Activated naive CD8-positive, alpha-beta T cell (primary cell): ENCODE results near the gene ZNF506.
"Not testable (repeated sequence)": the region's sequence is repeated elsewhere in the genome, so short reads cannot be mapped to it uniquely, and the experiment has no call there.

Experiments used
- H3K27ac Mint-ChIP-seq: one replicate; pipeline ENCODE4 v1.8.0; 2021; ENCODE audit warnings: mixed read lengths
- H3K27me3 Mint-ChIP-seq: one replicate; pipeline ENCODE4 v1.8.0; 2021; ENCODE audit warnings: mixed read lengths
- H3K36me3 Mint-ChIP-seq: one replicate; pipeline ENCODE4 v1.8.0; 2021; ENCODE audit warnings: mixed read lengths
- H3K4me1 Mint-ChIP-seq: one replicate; pipeline ENCODE4 v1.8.0; 2021; ENCODE audit warnings: low read depth, mixed read lengths
- H3K4me3 Mint-ChIP-seq: one replicate; pipeline ENCODE4 v1.8.0; 2021; ENCODE audit warnings: mild to moderate bottlenecking, mixed read lengths
- H3K9me3 Mint-ChIP-seq: one replicate; pipeline ENCODE4 v1.8.0; 2021; ENCODE audit warnings: low read depth, mixed read lengths

The ZNF506 gene

GRCh38 chr19:19817357-19817756 lies 4.2 kb downstream of the ZNF506 start:
- peaks cover 23% of the 10 kb centered on the region for H3K36me3 Mint-ChIP-seq
- no peaks in the 10 kb centered on the region for H3K9me3 Mint-ChIP-seq
- peak overlapping the region; percentile 96 for H3K27ac Mint-ChIP-seq
- H3K4me1 Mint-ChIP-seq = peaks cover 63% of the 10 kb centered on the region
- peak overlapping the region; percentile 74 for H3K4me3 Mint-ChIP-seq
- no peaks in the 10 kb centered on the region for H3K27me3 Mint-ChIP-seq

GRCh38 chr19:19816679-19817078 lies 4.9 kb downstream of the ZNF506 start:
- peaks cover 69% of the 10 kb centered on the region for H3K4me1 Mint-ChIP-seq
- H3K9me3 Mint-ChIP-seq = no peaks in the 10 kb centered on the region
- peaks cover 26% of the 10 kb centered on the region for H3K36me3 Mint-ChIP-seq
- H3K27ac Mint-ChIP-seq = peak overlapping the region; percentile 96
- no peaks in the 10 kb centered on the region for H3K27me3 Mint-ChIP-seq
- H3K4me3 Mint-ChIP-seq = peak overlapping the region; percentile 74

- H3K27ac Mint-ChIP-seq = peak overlapping the region; percentile 73
- H3K9me3 Mint-ChIP-seq, H3K27me3 Mint-ChIP-seq, H3K4me3 Mint-ChIP-seq: not testable (repeated sequence)
- peaks cover 33% of the 10 kb centered on the region for H3K36me3 Mint-ChIP-seq
- H3K4me1 Mint-ChIP-seq = peaks cover 55% of the 10 kb centered on the region
Measured at GRCh38 chr19:19811999-19812398, 9.6 kb downstream of the ZNF506 start.

- no peaks in the 10 kb centered on the region for H3K9me3 Mint-ChIP-seq
- no peaks in the 10 kb centered on the region for H3K27me3 Mint-ChIP-seq
- H3K4me3 Mint-ChIP-seq = no peak overlapping the region
- H3K36me3 Mint-ChIP-seq = peaks cover 34% of the 10 kb centered on the region
- peak overlapping the region; percentile 67 for H3K27ac Mint-ChIP-seq
- H3K4me1 Mint-ChIP-seq = peaks cover 34% of the 10 kb centered on the region
Measured at GRCh38 chr19:19805480-19805879, 16.1 kb downstream of the ZNF506 start.

GRCh38 chr19:19788015-19788414 lies 33.5 kb downstream of the ZNF506 start:
- Mint-ChIP-seq H3K27ac (no peak overlapping the region), H3K9me3 (peaks cover 9% of the 10 kb centered on the region), H3K27me3 (no peaks in the 10 kb centered on the region), H3K4me3 (no peak overlapping the region), H3K36me3 (peaks cover 32% of the 10 kb centered on the region), H3K4me1 (peaks cover 22% of the 10 kb centered on the region)

GRCh38 chr19:19785476-19785875 lies 36.1 kb downstream of the ZNF506 start:
- peak overlapping the region; percentile 85 for H3K27ac Mint-ChIP-seq
- not testable (repeated sequence) for H3K4me3 Mint-ChIP-seq, H3K27me3 Mint-ChIP-seq, H3K9me3 Mint-ChIP-seq
- H3K4me1 Mint-ChIP-seq = peaks cover 38% of the 10 kb centered on the region
- peaks cover 31% of the 10 kb centered on the region for H3K36me3 Mint-ChIP-seq

- Mint-ChIP-seq H3K4me1 (peaks cover 54% of the 10 kb centered on the region), H3K4me3 (peak overlapping the region; percentile 11), H3K27ac (peak overlapping the region; percentile 88), H3K36me3 (peaks cover 39% of the 10 kb centered on the region), H3K27me3 (no peaks in the 10 kb centered on the region), H3K9me3 (peaks cover 12% of the 10 kb centered on the region)
Measured at GRCh38 chr19:19782783-19783182, 38.8 kb downstream of the ZNF506 start.

GRCh38 chr19:19781791-19782190 lies 39.8 kb downstream of the ZNF506 start:
- Mint-ChIP-seq H3K9me3 (peaks cover 12% of the 10 kb centered on the region), H3K36me3 (peaks cover 35% of the 10 kb centered on the region), H3K4me1 (peaks cover 60% of the 10 kb centered on the region)
- H3K27me3 Mint-ChIP-seq, H3K4me3 Mint-ChIP-seq, H3K27ac Mint-ChIP-seq: not testable (repeated sequence)

GRCh38 chr19:19778666-19779065 lies 42.9 kb downstream of the ZNF506 start:
- Mint-ChIP-seq H3K9me3 (peaks cover 5% of the 10 kb centered on the region), H3K4me1 (peaks cover 66% of the 10 kb centered on the region), H3K27ac (peak overlapping the region; percentile 31), H3K36me3 (peaks cover 23% of the 10 kb centered on the region), H3K27me3 (no peaks in the 10 kb centered on the region), H3K4me3 (peak overlapping the region; percentile 99)

- Mint-ChIP-seq H3K27ac (peak overlapping the region; percentile 97), H3K36me3 (peaks cover 21% of the 10 kb centered on the region), H3K4me3 (peak overlapping the region; percentile 99), H3K4me1 (peaks cover 62% of the 10 kb centered on the region), H3K27me3 (no peaks in the 10 kb centered on the region), H3K9me3 (peaks cover 5% of the 10 kb centered on the region)
Measured at GRCh38 chr19:19777692-19778091, 43.9 kb downstream of the ZNF506 start.

GRCh38 chr19:19776206-19777008 lies 45.1 kb downstream of the ZNF506 start:
- Mint-ChIP-seq H3K9me3 (peaks cover 5% of the 10 kb centered on the region), H3K27ac (peak overlapping the region; percentile 97), H3K4me1 (peaks cover 54% of the 10 kb centered on the region), H3K27me3 (no peaks in the 10 kb centered on the region), H3K36me3 (peaks cover 14% of the 10 kb centered on the region), H3K4me3 (peak overlapping the region; percentile 99)

GRCh38 chr19:19775891-19776205 lies 45.7 kb downstream of the ZNF506 start:
- Mint-ChIP-seq H3K9me3 (peaks cover 5% of the 10 kb centered on the region), H3K36me3 (peaks cover 16% of the 10 kb centered on the region), H3K27me3 (no peaks in the 10 kb centered on the region), H3K4me1 (peaks cover 56% of the 10 kb centered on the region), H3K4me3 (peak overlapping the region; percentile 99), H3K27ac (peak overlapping the region; percentile 97)

- Mint-ChIP-seq H3K27ac (no peak overlapping the region), H3K4me3 (peak overlapping the region; percentile 99), H3K36me3 (peaks cover 14% of the 10 kb centered on the region), H3K4me1 (peaks cover 52% of the 10 kb centered on the region), H3K9me3 (peaks cover 5% of the 10 kb centered on the region), H3K27me3 (no peaks in the 10 kb centered on the region)
Measured at GRCh38 chr19:19774354-19775033, 47.1 kb downstream of the ZNF506 start.

GRCh38 chr19:19771963-19772362 lies 49.6 kb downstream of the ZNF506 start:
- not testable (repeated sequence) for H3K36me3 Mint-ChIP-seq, H3K27me3 Mint-ChIP-seq, H3K4me3 Mint-ChIP-seq, H3K9me3 Mint-ChIP-seq, H3K27ac Mint-ChIP-seq
- H3K4me1 Mint-ChIP-seq = peaks cover 30% of the 10 kb centered on the region

GRCh38 chr19:19769971-19770370 lies 51.6 kb downstream of the ZNF506 start:
- H3K36me3 Mint-ChIP-seq, H3K9me3 Mint-ChIP-seq, H3K27ac Mint-ChIP-seq, H3K4me3 Mint-ChIP-seq, H3K27me3 Mint-ChIP-seq: not testable (repeated sequence)
- H3K4me1 Mint-ChIP-seq = peaks cover 16% of the 10 kb centered on the region
